CD4-positive, alpha-beta T cell treated with Interleukin-17A for 1 hour (primary cell): ENCODE results near the gene NECAB3.

Source experiments
- DNase-seq: peaks from one replicate; pipeline ENCODE4 v3.0.0-alpha.2; 2020

The NECAB3 gene

GRCh38 chr20:33663161-33664084 lies 10.8 kb downstream of the NECAB3 start:
- peak; percentile 84 for DNase-seq

GRCh38 chr20:33662172-33662571 lies 12.1 kb downstream of the NECAB3 start, which contains the start of gene C20orf144:
Gene C20orf144, plus strand, starts transcription at chr20:33662327. Its CDS starts 19 bp downstream, at chr20:33662346.
- no peak for DNase-seq

DNA sequence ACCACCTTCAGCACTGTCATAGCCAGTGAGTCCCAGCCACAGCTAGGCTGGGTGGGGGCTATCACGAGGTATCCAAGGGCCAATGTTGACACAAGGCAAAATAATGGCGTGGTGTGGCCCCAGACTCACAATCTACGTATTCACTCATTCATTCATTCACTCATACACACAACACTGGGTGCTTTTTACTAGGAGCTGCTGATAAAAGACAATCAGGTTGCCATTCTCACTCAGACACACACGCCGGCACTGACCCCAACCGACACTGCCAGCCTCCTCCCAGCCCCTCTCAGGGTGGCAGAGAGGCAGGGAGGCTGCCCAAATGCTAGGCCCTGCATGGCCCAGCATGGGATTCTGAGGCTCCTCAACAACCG lies 13.6 kb downstream of the NECAB3 start:
- DNase-seq = no peak

DNA sequence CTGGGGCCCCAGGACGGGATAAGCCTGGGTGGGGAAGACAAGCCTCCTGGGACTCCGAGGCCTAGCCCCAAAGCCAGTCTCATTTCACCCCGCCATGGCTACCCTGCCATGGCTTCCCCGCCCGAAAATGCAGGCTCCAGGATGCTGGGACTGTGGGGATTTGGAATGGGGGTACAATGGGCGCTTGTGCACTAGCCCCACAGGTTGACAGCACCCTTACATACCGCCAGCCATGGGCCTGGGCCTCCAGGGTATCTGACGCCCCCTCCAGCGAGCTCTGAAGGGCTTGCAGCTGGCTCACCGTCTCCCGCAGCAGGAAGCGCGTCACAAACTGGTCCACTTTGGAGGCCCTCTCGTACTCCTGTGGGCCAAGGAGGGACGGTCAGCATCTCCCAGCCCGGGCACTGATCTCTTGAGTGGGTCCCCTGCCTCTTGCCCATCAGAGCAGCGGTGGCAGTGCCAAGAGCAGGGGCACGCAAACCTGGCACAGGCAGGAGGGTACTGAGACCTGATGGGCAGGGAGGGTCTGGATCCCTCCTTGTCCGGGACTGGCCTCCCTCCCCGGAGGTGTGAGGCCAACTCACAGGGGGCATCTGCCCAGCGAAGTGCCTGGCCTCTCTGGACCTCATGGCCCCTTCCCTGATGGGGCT lies 14.1 kb downstream of the NECAB3 start:
- DNase-seq = no peak

- no peak for DNase-seq
Measured at GRCh38 chr20:33659341-33660034, 14.7 kb downstream of the NECAB3 start.

GRCh38 chr20:33658929-33659328 lies 15.3 kb downstream of the NECAB3 start:
- no peak for DNase-seq

GRCh38 chr20:33658510-33658909 lies 15.7 kb downstream of the NECAB3 start:
- no peak for DNase-seq

DNA sequence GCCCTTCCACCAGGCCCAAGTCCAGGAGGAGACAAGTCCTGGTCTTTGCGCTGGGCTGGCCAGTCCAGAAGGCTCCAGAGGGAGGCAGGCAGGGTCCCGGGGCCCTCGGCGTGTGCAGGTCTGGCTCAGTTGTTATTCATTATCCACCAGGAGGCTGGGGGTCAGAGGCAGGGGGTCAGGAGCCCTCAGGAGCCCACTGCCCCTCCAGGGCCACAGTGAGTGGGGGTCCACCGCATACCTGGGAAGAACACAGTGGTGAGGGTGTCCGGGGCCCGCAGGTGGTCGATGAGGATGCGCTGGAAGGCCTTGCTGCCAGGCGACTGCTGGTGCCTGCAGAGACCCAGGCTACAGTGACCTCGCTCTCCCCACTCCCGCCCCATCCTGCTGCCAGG lies 16.5 kb downstream of the NECAB3 start:
- no peak for DNase-seq

GRCh38 chr20:33656783-33657703 lies 17.2 kb downstream of the NECAB3 start:
- DNase-seq = no peak

GRCh38 chr20:33656010-33656782 lies 18.0 kb downstream of the NECAB3 start:
- DNase-seq = no peak

GRCh38 chr20:33655164-33655563 lies 19.1 kb downstream of the NECAB3 start:
- no peak for DNase-seq

DNA sequence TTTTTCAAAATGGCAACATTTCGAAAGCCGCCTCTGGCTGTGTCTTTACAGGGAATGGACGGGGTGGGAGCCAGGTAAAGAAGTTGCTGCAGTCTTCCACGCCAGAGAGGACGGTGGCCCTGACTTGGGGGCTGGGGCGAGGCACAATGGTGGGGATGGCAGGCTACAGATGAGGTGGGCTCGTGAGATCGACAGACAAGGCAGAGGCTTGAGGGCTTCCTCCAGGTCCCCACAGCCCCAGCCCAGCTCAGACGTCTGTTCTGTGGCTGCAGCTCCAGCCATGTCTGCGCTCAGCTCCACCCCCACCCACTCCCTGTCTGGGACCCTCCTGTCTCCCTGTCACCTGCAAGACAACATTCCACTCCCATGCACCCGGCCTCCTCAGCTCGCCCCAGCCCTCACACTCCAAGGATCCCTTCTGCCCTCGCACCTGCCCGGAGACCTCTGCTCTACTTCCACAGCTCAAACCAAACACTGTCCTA lies 19.5 kb downstream of the NECAB3 start:
- DNase-seq = no peak

DNA sequence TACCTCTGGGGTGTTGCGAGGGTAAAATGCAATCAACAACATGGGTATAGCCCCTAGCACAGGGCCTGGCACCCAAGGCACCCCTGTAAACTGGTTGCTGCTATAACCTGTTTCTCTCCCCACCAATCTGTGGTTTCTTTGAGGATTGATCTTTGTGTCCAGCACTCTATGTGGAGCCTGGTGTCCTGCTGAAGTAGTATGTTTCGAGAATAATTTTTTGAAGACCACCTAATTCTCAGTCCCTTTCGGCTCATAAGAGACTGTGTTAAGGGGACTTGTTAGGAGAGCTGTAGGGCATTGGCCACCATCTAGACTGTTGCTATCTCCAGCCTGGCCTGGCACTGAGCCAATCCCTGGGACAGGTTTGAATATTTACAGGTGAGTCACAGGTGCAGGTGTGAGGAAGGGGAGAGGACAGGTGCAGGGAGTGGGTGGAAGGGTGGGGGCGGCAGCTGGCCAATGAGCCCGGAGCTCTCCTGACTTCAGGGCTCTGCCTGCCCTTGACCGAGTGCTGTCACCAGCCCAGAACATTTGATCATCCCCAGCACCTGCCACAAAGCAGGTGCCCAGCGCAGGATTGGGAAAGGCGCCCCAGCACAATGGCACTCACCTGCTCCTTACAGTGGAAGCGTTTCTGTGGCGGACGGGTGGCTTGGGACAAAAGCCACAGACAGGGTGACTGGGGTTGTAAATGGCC lies 20.2 kb downstream of the NECAB3 start:
- DNase-seq = no peak

GRCh38 chr20:33653218-33653899 lies 20.9 kb downstream of the NECAB3 start:
- DNase-seq = peak; percentile 56

GRCh38 chr20:33651562-33652048 lies 22.6 kb downstream of the NECAB3 start:
- DNase-seq = no peak

DNA sequence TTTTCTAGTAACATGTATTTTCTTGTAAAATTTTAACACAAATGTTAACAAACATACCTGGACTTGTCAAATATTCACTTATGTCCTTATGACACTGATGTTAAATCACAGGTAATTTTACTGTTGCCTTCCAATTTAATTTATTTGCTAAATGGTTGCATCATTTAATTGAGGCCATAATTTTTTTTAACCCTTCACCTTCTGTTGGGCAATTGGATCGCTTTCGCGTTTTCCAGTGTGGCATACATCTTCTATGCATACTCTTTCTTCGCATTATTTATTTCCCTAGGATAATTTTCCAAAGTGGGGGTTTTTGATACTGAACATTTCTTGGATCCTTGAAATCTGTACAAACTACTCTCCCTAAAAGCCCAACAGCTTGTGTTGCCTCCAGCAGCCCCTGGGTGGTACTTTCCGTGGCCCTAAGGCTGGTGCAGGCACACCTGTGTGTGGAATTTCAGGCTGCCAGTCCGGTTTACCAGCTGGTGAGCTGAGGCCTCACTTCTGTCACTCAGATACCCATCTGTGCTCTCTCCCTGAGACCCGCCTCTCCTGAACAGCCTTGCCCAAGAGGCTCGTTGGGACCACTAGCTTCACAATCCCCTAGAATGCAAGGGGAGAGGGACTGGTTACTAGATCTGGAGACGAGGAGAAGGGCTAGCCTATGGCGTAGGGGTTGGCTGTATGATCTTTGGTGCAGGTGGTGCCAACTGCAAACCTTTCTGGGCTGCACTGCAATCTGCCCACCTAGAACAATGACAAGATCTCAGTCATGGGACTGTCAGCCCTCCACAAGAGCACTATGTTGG lies 23.3 kb downstream of the NECAB3 start:
- no peak for DNase-seq

GRCh38 chr20:33650111-33650752 lies 24.0 kb downstream of the NECAB3 start:
- DNase-seq = no peak

- DNase-seq = no peak
Measured at GRCh38 chr20:33649201-33649681, 25.0 kb downstream of the NECAB3 start.
